GM19372 (cell line): ENCODE results near the gene PTGFRN.
"Not testable (repeated sequence)": the region's sequence is repeated elsewhere in the genome, so short reads cannot be mapped to it uniquely, and the experiment has no call there.

Source experiments
- ATAC-seq: cut with Tn5 transposase; IDR thresholded peaks from one replicate; pipeline ENCODE4 v1.9.1; 2021; ENCODE audit warnings: mild to moderate bottlenecking, low read depth, moderate library complexity; ENCODE audit not compliant: unreplicated experiment

PTGFRN gene

DNA sequence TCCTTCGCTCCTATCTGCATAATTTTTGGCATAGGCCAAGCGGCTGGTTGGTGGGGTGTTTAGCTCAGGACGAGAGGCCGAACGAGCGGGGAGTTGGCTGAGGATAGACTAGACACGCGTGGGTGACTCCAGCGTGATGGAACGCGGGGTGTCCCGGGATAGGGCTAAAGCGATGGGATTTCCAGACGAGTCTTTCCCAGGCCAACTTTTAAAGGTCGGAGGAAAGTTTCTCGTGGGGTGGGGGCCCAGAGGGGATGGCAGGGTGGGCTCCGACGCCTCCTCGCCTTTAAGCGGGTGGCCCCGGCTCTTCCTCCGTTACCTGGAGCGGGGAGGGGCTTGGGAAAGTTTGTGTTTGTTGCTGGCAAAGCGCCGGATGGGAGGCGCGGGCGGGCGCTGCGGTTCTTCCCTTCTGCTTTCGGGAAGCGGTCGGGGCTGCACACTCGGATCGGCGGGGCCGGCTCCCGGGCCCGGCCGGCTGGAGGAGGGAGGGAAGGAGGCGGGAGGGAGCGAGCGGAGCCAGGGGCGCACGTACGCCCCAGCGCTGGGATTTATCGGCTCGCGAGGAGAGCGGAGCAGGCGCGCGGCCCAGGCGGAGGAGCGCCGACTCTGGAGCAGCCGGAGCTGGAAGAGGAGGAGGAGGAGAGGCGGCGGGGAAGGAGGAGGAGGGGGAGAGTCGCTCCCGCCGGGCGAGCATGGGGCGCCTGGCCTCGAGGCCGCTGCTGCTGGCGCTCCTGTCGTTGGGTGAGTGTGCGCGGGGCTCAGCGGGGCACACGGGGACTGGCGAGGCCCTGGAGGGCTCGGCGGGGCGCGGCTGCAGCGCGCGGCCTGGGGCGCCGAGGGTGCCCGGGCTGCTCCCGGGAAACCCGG is at the start of gene PTGFRN:
Gene PTGFRN, plus strand, starts transcription at position 405 of the 867 bp plus-strand sequence. Its CDS starts 288 bp downstream, at position 693.
- ATAC-seq: no peak

GRCh38 chr1:116860167-116860566 is 49.5 kb upstream of the PTGFRN start:
- not testable (repeated sequence) for ATAC-seq

- ATAC-seq: no peak
These were observed 48.6 kb upstream of the PTGFRN start for GRCh38 chr1:116861137-116861536.

GRCh38 chr1:116863031-116863430 is 46.7 kb upstream of the PTGFRN start:
- not testable (repeated sequence) for ATAC-seq

GRCh38 chr1:116866478-116866877 is 43.2 kb upstream of the PTGFRN start:
- not testable (repeated sequence) for ATAC-seq

GRCh38 chr1:116868385-116868784 is 41.3 kb upstream of the PTGFRN start:
- no peak for ATAC-seq

DNA sequence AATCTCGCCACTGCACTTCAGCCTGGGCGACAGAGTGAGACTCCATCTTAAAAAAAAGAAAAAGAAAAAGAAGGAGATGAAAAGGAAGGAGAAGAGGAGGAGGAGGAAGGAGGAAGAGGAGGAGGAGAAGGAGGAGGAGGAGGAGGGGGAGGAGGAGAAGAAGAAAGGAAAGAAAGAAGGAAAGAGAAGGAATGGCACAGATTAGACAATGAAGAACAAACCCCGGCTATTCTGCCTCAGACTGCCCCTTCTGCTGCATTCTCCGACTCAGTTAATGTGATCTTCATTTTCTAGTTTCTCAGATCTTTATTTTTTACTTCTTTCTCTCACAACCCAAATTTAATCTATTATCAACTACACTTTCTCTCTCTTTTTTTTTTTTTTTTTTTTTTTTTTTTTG is 40.1 kb upstream of the PTGFRN start:
- no peak for ATAC-seq

GRCh38 chr1:116870300-116870699 is 39.4 kb upstream of the PTGFRN start:
- no peak for ATAC-seq

- no peak for ATAC-seq
These were observed 38.0 kb upstream of the PTGFRN start for GRCh38 chr1:116871779-116872146.

DNA sequence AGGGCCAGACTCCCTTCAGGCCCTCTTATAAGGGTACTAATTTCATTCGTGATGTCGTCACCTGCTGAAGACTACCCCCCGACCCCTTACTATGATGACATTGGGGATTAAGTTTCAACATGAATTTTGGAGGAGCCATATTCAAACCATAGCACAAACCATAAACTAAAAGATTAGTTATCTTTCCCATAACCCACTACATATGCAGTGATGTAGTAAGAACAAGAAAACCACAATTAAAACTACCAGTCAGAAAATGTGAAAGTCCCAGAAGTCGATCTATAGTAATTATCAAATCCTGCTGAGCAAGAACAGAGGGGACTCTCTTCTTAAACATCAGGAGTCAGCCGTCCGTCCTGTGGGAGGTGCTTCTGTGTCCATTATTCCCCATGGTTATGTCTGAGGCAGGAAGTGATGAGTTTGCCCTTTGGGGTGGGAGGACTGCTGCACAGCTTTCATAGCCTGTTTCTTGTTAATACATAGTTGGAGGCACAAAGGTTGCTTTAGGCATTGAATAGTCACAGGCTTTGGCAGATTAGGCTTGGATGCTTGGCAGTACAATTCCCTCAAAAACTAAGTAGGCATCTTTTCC is 35.9 kb upstream of the PTGFRN start:
- no peak for ATAC-seq

GRCh38 chr1:116874733-116875249 is 34.9 kb upstream of the PTGFRN start:
- no peak for ATAC-seq

DNA sequence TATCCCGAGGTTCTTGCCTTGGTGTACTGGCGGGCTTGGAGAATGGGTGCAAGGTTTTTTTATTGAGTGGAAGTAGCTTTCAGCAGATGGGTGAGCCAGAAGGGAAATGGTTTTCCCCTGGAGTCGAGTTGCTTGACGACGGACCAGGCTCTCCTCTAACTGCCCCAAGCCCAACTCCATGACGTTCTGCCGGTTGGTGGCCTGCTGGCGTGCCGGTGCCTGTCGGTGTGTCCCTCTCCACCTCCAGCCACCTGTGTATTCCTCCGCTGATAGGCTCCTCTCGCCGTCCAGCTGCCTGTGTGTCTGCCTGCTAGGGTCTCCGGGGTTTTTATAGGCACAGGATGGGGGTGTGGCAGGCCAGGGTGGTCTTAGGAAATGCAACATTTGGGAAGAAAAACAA is 34.3 kb upstream of the PTGFRN start:
- no peak for ATAC-seq

DNA sequence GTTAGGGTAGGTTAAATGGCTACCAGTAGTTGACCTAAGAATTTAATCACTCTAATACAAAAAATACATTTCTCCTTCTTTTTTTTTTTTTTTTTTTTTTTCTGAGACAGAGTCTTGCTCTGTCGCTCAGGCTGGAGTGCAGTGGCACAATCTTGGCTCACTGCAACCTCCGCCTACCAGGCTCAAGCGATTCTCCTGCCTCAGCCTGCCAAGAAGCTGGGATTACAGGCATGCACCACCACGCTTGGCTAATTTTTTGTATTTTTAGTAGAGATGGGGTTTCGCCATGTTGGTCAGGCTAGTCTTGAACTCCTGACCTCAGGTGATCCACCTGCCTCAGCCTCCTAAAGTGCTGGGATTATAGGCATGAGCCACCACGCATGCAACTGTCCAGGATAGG is 33.8 kb upstream of the PTGFRN start:
- not testable (repeated sequence) for ATAC-seq

- no peak for ATAC-seq
These were observed 32.4 kb upstream of the PTGFRN start for GRCh38 chr1:116877141-116877818.

DNA sequence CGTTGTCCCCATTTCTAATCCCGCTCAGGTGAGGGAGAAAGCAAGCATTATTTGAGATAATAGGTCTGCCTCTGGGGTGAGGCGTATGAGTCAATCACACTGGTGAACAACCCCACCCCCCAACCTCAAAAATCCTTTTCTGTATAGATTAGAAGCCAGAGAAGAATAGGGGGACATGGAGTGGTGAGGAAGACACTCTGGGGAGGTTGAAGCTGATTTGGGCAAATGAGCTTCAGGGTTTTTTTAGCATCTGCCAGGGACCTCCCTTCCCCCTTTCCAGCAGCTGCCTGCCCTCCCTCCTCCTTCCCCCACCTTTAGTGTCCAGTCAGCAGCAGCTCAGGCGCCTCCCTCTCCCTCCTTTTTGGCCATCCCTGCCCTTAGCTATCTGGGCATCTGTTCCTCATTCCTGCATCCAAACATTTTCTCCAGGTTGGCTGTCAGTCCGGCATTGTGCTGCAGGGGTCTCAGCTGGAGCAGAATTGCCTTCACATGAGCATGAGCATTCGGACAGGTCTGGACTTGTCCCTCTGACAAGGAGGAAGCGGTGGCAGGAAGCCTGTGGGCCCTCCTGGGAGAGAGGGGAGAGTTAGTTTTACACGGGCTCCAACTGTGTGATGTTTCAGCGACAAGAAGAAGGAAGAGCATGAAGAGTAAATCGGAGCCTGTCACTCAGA is 30.8 kb upstream of the PTGFRN start:
- no peak for ATAC-seq

DNA sequence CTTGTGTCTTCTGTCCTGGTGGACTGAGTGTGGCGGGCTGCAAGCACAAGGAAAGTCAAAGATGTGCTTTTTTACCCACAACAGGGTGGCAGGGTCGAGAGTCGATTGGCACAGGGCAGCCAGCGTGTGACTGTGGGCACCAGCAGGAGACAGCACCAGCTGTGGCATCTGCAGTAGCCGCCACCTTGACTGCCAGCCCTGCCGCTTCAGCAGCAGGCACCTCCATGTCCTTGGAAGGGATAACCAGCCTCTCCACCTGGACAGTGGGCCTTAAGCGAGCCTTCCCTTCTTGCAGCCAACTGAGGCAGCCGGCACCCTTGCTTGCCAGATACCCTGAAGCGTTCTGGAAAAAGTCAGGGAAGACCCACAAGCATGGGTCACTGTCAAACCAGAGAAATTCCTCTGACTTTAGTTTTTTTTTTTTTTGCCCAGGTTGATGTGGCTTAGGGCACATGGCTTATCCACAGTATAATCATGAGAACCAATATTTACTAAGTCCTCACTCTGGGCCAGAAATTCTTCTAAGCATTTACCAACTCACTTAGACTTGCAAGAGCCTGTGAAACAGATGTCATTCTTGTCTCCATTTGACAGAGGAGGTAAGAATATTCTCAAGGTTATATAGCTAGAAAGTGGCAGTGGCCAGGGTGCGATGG is 30.1 kb upstream of the PTGFRN start:
- no peak for ATAC-seq

- no peak for ATAC-seq
These were observed 28.8 kb upstream of the PTGFRN start for GRCh38 chr1:116880917-116881316.

GRCh38 chr1:116881879-116882520 is 27.7 kb upstream of the PTGFRN start:
- no peak for ATAC-seq

GRCh38 chr1:116882866-116883265 is 26.9 kb upstream of the PTGFRN start:
- ATAC-seq: no peak
